Chondrocyte (in vitro differentiated cells): ENCODE results near the gene NOC3L. TPM values are rescaled to one million over a fixed set of nuclear protein-coding genes. Genes with fewer than 3 reads are reported as not detected.
"Not testable (repeated sequence)": the region's sequence is repeated elsewhere in the genome, so short reads cannot be mapped to it uniquely, and the experiment has no call there.

Source experiments
- DNase-seq: peaks from one replicate; pipeline ENCODE4 v3.0.0; 2021; ENCODE audit warnings: mixed read lengths, low spot score
- H3K27ac Mint-ChIP-seq: one replicate; pipeline ENCODE4 v1.8.0; 2021; ENCODE audit warnings: mild to moderate bottlenecking, moderate library complexity, mixed read lengths; ENCODE audit not compliant: unreplicated experiment
- H3K27me3 Mint-ChIP-seq: 2 replicates; pipeline ENCODE4 v1.8.0; 2021; ENCODE audit warnings: low read depth, mixed read lengths
- H3K36me3 Mint-ChIP-seq: 2 replicates; pipeline ENCODE4 v1.8.0; 2021; ENCODE audit warnings: low read depth, mixed read lengths
- H3K4me1 Mint-ChIP-seq: 2 replicates; pipeline ENCODE4 v1.8.0; 2021; ENCODE audit warnings: low read depth, mild to moderate bottlenecking, mixed read lengths
- H3K4me3 Mint-ChIP-seq: one replicate; pipeline ENCODE4 v1.8.0; 2021; ENCODE audit warnings: mild to moderate bottlenecking, moderate library complexity, mixed read lengths; ENCODE audit not compliant: unreplicated experiment
- H3K9me3 Mint-ChIP-seq: 2 replicates; pipeline ENCODE4 v1.8.0; 2021; ENCODE audit warnings: low read depth, mixed read lengths
- CTCF ChIP-seq: fragments of 200-600 bp; sonication (generic); IDR thresholded peaks from 2 replicates; pipeline ENCODE4 v1.5.0; 2021; ENCODE audit warnings: antibody characterized with exemption, mild to moderate bottlenecking, moderate library complexity
- total RNA-seq: library from RNA; stranded (reverse); gene quantifications from 3 replicates; pipeline ENCODE4 v1.2.1, GENCODE V29; 2021

The NOC3L gene
- total RNA-seq, 1 donor from 2014 or later, result 13.7 TPM

GRCh38 chr10:94358480-94358879 is 4.3 kb downstream of the NOC3L start:
- peaks cover 12% of the 10 kb centered on the region for H3K36me3 Mint-ChIP-seq
- no peak for DNase-seq
- TF ChIP-seq CTCF, result no peak
- peaks cover 44% of the 10 kb centered on the region for H3K4me1 Mint-ChIP-seq
- H3K27ac Mint-ChIP-seq, result peak overlapping the region; percentile 75
- H3K27me3 Mint-ChIP-seq, result no peaks in the 10 kb centered on the region
- H3K9me3 Mint-ChIP-seq, result no peaks in the 10 kb centered on the region
- H3K4me3 Mint-ChIP-seq, result peak overlapping the region; percentile 35

GRCh38 chr10:94357193-94357592 is 5.5 kb downstream of the NOC3L start:
- Mint-ChIP-seq H3K4me1 (peaks cover 37% of the 10 kb centered on the region), H3K36me3 (peaks cover 12% of the 10 kb centered on the region), H3K27ac (no peak overlapping the region), H3K4me3 (no peak overlapping the region), H3K9me3 (no peaks in the 10 kb centered on the region), H3K27me3 (no peaks in the 10 kb centered on the region)
- DNase-seq, result no peak
- no peak for TF ChIP-seq CTCF

- DNase-seq, result no peak
- peaks cover 27% of the 10 kb centered on the region for H3K4me1 Mint-ChIP-seq
- TF ChIP-seq CTCF, result no peak
- H3K4me3 Mint-ChIP-seq, result no peak overlapping the region
- H3K27me3 Mint-ChIP-seq, result no peaks in the 10 kb centered on the region
- H3K36me3 Mint-ChIP-seq, result peaks cover 18% of the 10 kb centered on the region
- H3K27ac Mint-ChIP-seq, result no peak overlapping the region
- H3K9me3 Mint-ChIP-seq, result no peaks in the 10 kb centered on the region
Measured at GRCh38 chr10:94355841-94356240, 6.9 kb downstream of the NOC3L start.

GRCh38 chr10:94353336-94353735 is 9.4 kb downstream of the NOC3L start:
- Mint-ChIP-seq H3K27me3 (no peaks in the 10 kb centered on the region), H3K36me3 (peaks cover 20% of the 10 kb centered on the region), H3K4me3 (no peak overlapping the region), H3K4me1 (peaks cover 11% of the 10 kb centered on the region), H3K27ac (no peak overlapping the region), H3K9me3 (no peaks in the 10 kb centered on the region)
- DNase-seq, result no peak
- TF ChIP-seq CTCF, result no peak

GRCh38 chr10:94351089-94351488 is 11.7 kb downstream of the NOC3L start:
- Mint-ChIP-seq H3K4me1 (peaks cover 6% of the 10 kb centered on the region), H3K27ac (no peak overlapping the region), H3K4me3 (no peak overlapping the region), H3K9me3 (no peaks in the 10 kb centered on the region), H3K27me3 (no peaks in the 10 kb centered on the region), H3K36me3 (peaks cover 19% of the 10 kb centered on the region)
- DNase-seq, result no peak
- no peak for TF ChIP-seq CTCF

GRCh38 chr10:94350500-94350899 is 12.2 kb downstream of the NOC3L start:
- Mint-ChIP-seq H3K27ac (peak overlapping the region; percentile 29), H3K36me3 (peaks cover 19% of the 10 kb centered on the region)
- H3K27me3 Mint-ChIP-seq, H3K4me1 Mint-ChIP-seq, H3K9me3 Mint-ChIP-seq, DNase-seq, H3K4me3 Mint-ChIP-seq: not testable (repeated sequence)
